HG03442 (cell line): ENCODE data around the gene GLIS1.

Experiments
- ATAC-seq: cut with Tn5 transposase; IDR thresholded peaks from one replicate; pipeline ENCODE4 v1.9.1; 2021; ENCODE audit warnings: mild to moderate bottlenecking, moderate library complexity; ENCODE audit not compliant: unreplicated experiment

GLIS1 gene

GRCh38 chr1:53500204-53501064 is 238.5 kb downstream of the GLIS1 start:
- no peak for ATAC-seq

GRCh38 chr1:53499257-53500203 is 239.4 kb downstream of the GLIS1 start:
- no peak for ATAC-seq

GRCh38 chr1:53498555-53499131 is 240.3 kb downstream of the GLIS1 start:
- no peak for ATAC-seq

- no peak for ATAC-seq
These were observed 243.2 kb downstream of the GLIS1 start for GRCh38 chr1:53495633-53496345.

GRCh38 chr1:53490351-53490750 is 248.6 kb downstream of the GLIS1 start:
- no peak for ATAC-seq

- no peak for ATAC-seq
These were observed 252.5 kb downstream of the GLIS1 start for GRCh38 chr1:53486395-53487026.

- ATAC-seq = no peak
These were observed 253.2 kb downstream of the GLIS1 start for GRCh38 chr1:53485478-53486394.

GRCh38 chr1:53484705-53485477 is 254.1 kb downstream of the GLIS1 start:
- ATAC-seq = no peak

GRCh38 chr1:53483656-53484055 is 255.3 kb downstream of the GLIS1 start:
- ATAC-seq = no peak

- ATAC-seq = no peak
These were observed 255.8 kb downstream of the GLIS1 start for GRCh38 chr1:53483170-53483569.

GRCh38 chr1:53482441-53483153 is 256.4 kb downstream of the GLIS1 start:
- ATAC-seq = no peak

- ATAC-seq = no peak
These were observed 257.5 kb downstream of the GLIS1 start for GRCh38 chr1:53481456-53481855.

- ATAC-seq = no peak
These were observed 258.3 kb downstream of the GLIS1 start for GRCh38 chr1:53480678-53481077.

- ATAC-seq = no peak
These were observed 260.5 kb downstream of the GLIS1 start for GRCh38 chr1:53478502-53478818.

GRCh38 chr1:53477651-53478501 is 261.1 kb downstream of the GLIS1 start:
- ATAC-seq = no peak

GRCh38 chr1:53476579-53476978 is 262.4 kb downstream of the GLIS1 start:
- no peak for ATAC-seq

GRCh38 chr1:53475664-53476063 is 263.3 kb downstream of the GLIS1 start:
- no peak for ATAC-seq
